Measurements from ENCODE around the gene SUPT3H.

The SUPT3H gene

DNA sequence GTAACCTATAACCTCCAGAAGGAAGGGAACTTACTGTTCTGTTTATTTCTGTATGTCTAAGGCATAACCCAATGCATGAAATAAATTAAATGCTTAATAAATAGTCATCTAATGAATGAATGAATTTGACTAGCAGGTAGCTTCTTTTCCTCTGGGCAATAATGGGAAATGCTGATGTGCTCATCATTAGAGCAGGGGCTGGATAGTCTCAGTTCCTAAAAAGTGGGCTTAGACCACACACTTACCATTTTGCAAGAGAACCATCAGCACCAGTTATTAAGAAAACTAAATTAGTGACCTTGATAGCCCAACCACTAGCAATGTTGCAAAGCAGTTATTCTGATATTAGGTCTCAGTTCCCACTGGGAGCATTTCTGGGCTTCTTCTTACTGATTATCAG is 540.5 kb downstream of the SUPT3H start:
- DNase-seq (ENCODE audit: low spot score), result no peak

DNA sequence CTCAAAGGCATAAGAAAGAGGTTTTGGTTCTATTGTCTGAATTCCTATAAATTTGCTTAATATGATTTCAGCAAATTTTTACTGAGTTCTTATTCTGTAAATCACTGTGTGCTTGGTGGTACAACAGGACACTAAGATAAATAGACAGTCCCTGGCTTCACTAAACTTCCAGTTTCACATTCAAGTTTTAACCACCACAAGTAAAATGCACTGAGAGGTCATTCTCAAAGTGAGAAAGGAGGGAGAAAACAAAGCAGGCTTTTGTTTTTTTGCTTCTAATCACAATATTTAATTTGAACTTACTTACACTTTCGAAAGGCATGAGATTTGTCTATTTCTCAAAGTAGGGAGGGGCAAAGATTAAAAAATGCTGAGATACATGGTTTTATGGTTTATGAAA is 544.5 kb downstream of the SUPT3H start:
- DNase-seq (ENCODE audit: low spot score), result no peak

DNA sequence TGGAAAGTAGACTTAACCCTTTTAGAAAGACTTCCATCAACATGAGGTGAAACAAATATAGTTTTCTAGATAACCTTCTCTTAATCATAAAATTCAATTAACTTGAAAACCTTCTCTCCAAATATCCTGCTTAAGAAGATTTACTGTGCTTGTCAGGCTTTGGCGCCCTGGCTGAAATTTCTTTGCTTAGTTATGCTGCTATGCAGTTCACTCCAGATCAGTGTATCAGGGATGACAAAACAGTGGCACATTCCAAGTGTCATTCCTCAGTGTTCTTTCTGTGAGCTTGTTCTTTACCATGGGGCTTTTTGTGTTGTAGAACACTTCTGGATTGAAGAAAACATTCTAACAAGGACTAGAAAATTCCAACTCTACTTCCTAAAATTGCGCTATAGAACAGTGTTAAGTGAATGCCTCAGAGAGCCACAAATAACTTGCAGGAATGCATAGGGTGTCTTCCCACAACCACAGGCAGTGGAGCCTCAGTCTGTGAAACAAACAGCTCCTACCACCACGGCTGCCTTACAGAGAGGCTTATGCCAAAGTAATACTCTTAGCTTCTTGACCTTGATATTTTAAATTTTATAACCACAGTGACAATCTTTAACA is 546.6 kb downstream of the SUPT3H start:
- DNase-seq (ENCODE audit: low spot score), result no peak

DNA sequence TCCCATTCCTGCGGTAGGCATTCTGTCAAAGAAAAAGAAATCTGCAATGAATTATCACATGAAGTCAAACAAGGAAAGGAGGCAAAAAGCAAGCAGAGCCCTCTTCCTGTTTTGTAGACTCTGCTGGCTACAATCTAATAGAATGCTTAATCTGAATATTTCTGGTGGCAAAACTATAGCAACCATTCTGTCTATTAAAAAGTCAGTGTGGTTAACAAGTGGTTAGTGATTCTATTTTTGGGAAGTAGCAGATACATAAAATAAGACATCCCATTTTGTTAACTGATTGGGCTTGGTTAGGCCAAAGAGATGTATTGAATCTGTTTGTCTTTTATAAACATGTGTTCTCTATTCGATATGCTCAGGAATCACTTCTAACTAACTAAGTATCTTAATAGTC is 547.9 kb downstream of the SUPT3H start:
- DNase-seq (ENCODE audit: low spot score), result no peak

DNA sequence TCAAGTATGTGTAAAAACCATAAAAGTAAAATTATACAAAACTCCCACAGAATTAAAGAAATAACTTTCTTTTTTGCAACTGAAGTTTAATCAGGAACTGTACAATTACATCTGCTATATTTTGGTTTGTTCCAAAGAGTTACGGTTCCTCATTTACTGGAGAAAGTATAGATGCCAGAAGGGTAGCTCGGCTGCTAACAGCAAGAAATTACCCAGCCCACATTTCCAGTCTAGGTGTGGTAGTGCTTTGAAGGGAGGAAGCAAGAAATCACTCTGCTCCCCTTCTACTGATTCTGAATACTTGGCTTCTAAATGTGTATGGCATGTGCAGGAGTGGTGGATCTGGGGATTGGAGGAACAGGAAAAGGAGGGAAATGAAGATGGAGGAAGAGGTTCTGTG is 549.0 kb downstream of the SUPT3H start:
- no peak for DNase-seq (ENCODE audit: low spot score)

DNA sequence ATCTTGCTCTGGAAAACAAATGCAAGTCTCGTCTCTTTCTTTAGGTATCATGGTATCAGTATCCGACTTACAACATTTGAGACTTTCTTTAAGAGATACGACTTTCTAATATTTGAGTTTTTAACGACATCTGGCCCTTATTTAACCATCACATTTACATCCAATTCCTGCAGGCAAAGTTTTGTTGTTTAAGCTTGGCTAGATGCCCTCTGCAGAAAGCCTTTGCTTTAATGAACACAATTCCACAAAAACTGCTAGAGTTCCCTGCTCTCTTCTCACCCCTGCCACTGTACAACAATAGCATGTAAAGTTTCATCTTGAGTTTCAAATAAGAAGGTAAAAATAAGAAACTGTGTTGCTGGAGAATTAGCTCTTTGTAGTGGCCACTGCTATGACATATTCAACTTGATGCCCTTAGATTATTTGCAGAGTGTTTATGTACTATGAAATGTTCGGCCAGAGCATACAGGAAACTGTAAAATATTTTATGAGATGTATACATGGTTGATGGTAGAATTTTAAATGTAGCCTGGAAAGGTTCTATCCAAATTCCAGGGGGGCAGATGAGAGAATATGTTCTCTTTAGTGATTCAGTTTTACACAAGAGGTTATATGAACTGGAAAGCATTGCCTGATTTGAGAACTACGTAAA is 551.6 kb downstream of the SUPT3H start:
- no peak for DNase-seq (ENCODE audit: low spot score)

DNA sequence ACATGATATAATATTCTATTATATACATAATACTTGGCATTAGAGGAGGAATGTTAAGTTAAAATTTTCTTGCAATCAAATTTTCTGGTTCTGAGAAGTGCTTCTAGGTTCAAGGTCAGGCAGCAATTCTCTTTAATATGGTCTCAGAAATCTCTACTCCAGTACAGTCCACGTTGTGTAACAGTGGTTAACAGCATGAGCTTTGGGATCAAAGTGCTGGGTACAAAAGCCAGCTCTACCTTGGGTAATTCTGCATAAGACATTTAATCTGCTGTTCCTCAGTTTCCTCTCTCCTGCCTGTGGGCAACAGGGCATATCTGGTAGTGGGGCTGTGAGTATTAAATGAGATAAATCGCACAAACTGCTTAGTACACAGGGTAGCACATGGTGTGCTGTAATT is 552.5 kb downstream of the SUPT3H start:
- no peak for DNase-seq (ENCODE audit: low spot score)

DNA sequence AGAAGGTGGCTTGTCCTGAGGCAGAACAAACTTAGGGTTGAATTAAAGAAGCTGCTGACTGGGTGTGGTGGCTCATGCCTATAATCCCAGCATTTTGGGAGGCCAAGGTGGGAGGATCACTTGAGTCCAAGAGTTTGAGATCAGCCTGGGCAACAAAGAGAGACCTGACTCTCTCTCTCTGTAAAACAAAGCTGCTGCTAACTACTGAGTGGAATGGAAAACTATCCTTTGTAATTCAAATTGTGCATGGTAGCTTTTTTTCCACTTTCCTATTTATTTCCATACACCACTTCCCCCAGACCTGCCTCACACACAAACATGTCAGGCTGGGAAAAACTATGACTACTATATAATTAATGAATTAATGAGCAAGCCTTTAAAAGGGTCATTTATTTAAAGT is 553.2 kb downstream of the SUPT3H start:
- no peak for DNase-seq (ENCODE audit: low spot score)

DNA sequence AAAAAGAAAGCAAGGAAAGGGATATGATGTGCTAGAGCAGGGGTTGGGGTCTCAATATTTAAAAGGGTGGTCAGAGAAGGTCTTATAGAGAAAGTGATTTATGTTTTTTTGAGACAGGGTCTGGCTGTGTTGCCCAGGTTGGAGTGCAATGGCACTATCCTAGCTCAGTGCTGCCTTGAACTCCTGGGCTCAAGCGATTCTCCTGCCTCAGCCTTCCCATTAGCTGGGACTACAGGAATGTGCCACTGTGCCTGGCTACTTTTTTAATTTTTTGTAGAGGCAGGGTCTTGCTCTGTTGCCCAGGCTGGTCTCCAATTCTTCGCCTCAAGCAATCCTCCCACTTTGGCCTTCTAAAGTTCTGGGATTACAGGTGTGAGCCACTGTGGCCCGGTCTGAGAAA is 557.0 kb downstream of the SUPT3H start:
- no peak for DNase-seq (ENCODE audit: low spot score)

DNA sequence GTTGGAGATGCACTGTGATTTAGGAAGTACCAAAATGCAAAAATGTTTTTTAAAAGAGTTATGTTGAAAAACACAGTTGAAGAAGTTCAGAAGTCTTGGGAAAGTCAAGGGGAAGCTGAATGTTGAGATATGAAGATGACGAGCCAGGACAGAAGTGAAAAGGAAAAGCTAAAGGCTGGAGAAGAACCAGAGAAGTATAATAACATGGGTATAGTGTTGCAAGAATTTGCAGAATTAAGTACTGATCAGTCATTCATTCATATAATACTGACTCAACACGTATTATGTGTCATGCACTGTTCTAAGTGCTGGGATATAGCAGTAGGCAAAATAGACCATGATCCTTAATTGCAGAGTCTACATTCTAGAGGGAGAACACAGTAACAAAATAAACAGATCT is 557.4 kb downstream of the SUPT3H start:
- no peak for DNase-seq (ENCODE audit: low spot score)

DNA sequence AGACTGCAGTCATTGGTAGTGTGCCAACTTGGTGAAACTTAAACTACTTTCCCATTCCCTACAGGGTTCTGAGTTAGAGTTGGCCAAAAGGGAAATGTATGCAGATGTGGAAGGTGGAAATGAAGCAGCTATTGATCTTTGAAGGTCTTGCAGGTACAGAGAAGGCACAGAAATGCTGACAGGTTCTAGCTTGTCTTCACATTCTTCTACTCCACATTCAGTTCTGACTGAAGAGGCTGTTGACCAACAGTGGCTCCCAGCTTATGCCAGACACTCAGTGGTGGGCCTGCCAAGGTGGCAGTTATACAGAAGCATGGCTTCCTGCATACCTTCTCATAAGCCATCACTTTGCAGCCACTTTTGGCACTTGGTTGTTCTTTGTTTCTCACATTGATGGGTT is 566.3 kb downstream of the SUPT3H start:
- no peak for DNase-seq (ENCODE audit: low spot score)

DNA sequence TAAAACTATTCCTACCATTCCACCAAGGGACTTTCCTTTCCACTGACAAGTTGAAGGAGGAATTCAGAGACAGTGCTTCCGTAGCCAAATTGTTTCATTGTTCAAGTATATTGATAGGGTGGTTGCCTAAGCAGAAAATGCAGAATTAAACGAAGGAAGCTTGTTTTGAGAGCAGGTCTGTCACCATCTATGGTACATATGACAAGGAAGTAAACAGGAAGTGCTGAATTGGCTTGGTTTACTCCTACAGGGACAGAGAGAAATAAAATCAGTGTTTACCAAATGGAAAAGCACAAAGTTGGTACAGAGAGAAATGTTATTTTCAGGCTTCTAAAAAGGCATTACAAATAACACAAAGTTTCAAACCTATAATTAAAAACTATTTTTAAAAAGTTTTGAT is 568.5 kb downstream of the SUPT3H start:
- DNase-seq (ENCODE audit: low spot score), result no peak

DNA sequence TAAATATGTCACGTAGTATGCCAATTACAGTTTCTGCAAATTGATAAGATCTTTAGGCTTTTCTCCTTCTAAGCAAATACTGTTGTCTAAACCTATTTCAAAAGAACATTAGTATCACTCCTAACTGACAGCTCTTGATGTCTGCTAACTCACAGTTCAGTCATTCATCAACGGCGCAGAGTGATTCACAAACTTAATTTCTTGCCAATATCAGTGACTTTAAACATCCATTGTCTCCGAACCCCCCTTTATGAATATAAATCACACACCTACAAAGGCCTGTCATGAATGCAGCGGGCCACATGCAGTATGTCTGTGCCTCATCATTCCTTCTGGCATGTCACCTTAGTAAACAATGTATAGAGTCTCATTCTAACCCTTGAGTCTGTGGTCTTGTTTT is 569.6 kb downstream of the SUPT3H start:
- no peak for DNase-seq (ENCODE audit: low spot score)

DNA sequence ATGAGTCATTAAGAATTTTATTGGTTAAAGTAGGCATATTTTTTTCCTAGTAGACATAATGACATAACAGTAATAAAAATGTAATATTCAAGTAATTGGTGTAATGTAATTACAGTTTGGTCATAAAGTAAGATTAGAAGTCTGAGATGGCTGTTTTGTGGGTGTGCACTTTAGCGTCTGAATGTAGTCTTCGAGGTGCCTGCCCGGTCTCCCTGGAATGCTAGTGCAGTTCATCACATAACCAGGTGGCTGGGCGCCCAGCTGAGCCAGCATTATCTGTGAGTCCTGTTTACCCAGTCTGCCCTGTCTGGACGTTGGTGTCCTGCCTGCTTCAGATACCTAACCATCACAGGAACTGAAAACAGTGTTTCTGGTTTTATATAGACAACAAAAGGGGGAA is 571.1 kb downstream of the SUPT3H start:
- no peak for DNase-seq (ENCODE audit: low spot score)

DNA sequence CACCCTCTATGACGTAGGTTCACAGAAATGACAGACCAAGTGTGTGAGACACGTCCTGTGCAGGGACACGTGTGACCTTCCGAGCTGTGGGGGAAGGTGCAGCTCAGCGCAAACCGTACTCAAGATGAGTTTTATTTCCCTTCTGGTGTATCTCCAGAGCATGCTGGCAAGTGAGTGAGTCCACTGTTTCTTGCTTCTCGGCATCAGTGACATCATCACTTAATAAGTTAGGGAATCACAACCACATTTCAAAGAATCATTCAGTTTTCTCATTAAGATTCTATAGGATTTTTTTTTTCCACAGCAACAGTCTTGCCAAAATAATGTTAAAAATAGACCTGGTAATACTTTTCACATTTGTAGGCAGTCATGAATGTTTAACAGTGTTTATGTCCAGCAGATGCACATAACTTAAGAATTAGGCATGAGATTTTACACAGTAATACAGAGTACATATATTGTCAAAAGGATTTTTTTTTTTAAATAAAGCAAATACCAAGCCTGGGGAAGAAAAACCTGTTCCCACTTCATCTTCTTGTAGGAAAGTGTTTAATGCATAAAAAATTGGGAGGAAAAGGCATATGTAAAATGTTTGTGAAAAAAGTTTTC is 572.4 kb downstream of the SUPT3H start:
- no peak for DNase-seq (ENCODE audit: low spot score)

DNA sequence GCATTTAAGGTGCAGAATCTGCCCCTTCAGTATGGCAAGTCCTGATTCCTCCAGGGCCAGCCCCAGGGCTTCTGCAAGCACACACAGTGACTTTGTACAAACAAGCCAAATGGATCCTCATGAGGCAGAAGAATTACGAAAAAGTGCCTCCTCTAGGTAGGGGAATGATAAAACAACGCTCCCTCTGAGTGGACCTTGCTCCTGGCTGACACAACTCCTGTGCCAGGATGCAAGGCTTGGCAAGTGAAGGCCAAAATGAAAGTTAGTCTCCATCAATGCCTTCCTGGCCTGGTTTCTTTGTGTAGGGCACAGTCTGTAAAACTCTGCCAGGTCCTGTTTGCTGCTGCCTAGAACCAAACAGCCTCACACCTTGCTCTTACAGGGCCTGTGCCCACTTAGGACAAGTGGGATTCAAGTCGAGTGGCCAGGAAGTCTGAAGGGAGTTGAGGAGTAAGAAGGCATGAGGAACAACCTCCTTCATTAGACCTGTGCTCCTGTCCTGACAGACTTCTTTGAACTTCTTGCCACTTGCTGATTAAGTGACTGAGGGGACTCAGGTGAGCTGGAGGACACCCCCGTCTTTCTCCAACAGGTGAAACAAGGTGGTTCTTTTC is 573.1 kb downstream of the SUPT3H start:
- no peak for DNase-seq (ENCODE audit: low spot score)

DNA sequence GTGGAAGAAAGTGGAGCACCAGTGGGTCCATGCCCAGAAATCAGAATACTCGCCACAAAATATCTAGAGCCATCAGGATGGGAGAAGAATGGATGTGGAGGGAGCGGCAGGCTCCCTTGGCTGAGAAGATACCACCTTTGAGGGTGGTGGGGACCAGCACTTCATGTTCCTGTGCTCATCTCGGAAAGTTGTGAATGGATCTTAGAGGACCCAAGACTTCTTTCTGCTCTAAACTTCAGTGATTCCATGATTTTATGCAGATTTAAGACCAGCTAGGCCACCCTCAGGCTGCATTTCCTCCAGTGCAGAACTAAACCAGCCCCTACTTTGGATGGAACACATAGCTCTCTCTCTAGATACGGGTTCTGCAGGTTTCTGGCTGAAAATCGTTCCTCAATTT is 573.7 kb downstream of the SUPT3H start:
- DNase-seq (ENCODE audit: low spot score), result no peak

DNA sequence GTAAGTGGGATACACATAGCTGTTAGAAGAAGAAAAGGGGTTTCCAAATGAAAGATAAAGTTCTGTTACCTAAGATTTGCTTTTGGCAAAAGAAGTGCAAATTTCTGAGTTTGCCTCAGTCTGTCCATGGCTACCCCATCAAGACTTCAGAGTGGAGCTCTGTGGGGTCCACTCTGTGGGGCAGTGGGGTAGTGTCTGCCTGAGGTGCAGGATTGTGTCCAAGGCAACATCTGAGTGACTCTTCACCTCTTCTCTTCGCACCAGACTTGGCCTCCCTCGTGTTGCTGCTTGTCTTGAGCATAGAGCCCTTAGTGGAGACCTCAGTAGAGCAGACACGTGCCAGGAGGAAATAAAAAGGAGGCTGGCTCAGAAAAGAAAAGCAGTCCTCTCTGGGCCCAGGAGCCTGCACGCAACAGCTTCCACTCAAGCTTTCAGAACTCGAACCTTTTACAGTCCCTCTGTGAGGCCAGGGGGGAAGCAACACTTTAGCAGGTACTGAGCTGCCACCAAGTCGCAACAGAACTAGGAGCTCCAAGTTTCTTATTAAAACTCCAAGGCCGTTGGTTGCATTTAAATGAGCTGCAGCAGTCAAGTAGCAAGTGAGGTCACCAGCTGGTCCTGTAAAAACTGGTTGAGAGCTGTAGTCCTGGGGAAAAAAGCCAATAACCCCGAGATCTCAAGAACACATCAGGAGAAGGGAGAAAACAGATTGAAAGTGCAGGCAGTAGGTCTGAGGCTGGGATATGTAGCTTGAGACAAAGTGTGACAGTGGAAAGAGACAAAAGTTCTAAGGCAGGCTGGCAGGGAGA is 576.7 kb downstream of the SUPT3H start:
- no peak for DNase-seq (ENCODE audit: low spot score)

DNA sequence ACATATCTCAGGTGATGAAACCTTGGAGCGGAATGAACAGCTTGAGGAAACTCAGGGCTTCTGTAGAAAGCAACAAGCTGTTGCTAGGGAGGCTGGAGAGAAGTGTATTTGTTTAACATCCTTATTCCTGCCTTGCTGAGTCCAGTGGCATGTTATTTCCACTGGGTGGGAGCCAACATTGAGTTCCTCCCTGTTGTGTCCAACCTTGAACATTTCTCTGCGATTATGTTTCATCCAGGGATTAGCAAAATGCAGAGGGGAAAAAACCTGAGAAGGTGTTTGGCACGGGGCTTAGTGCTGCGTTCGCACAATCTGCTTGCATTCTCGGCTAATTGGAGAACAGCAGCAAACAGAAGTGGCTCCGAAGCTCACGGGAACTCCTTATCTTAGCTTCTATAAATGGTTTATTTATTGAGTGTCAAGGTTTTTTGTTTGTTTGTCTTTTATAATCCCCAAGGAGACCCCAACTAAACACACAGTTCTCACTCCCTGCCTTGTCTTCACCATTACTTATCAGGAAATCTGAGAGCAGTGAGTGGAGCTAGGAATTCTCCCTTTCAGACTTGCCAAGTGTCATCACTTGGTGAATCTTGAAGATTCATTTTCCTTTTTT is 577.5 kb downstream of the SUPT3H start:
- DNase-seq (ENCODE audit: low spot score), result peak; percentile 48

DNA sequence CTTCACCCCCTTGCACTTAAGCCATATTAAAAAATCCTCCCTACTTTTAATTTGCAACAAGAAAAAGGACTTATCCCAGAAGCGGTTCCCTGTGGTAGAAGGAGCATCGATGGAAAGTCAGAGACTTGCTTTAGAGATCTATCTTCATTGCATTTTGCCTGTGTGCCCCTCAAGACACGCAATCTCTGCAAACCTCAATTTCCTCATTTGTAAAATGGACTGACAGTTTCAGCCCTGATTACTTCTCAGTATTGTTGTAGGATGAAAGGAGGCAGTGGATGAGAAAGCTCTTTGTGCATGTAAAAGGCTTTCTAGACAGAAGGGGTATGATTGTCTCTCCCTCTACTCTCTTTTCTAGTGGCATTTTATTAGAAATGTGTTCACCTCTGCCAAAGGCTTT is 580.0 kb downstream of the SUPT3H start:
- DNase-seq (ENCODE audit: low spot score), result no peak

DNA sequence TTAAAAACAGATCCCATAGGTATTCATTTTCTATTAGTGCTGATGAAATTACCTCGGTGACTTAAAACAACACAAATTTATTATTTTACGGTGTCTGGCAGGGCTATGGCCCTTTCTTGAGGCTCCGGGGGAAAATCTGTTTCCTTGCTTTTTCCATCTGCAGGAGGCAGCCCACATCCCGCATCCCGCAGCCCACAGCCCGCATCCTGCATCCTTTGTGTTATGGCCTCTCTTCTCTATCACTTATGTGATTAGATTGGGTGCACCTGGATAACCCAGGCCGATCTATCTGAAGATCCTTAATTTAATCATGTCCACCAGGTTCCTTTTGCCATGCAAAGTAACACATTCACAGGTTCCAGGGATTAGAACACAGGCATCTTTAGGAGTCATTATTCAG is 582.4 kb downstream of the SUPT3H start:
- no peak for DNase-seq (ENCODE audit: low spot score)

DNA sequence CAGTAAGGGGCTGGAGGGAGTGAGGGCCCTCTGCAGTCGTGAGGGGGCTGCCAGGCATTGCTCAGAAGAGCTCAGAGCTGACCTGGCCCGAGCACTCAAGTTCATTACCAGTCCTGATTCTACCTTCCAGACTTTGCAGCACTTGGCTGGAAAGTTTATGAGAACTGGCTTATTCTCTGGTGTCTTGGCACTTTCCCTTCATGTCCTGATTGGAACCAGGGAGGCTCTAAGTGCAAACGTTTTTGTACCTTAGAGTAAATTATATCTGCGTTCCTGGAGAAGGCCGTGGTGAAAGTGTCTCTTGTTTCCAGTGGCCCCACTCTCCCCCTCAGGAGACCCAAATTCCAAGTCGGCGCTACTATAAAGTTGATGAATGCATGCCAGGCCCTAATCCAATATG is 587.9 kb downstream of the SUPT3H start:
- DNase-seq (ENCODE audit: low spot score), result no peak

All from AG08396 (cell line).